AG09309 (cell line): ENCODE measurements around the gene SPAG16.

Source experiments
- DNase-seq: peaks from one replicate; pipeline ENCODE4 v3.0.0-alpha.2; 2010; ENCODE audit warnings: low read depth
- H3K4me3 ChIP-seq: 2 replicates; pipeline ENCODE4 v1.5.1; 2011; ENCODE audit warnings: mild to moderate bottlenecking, low read depth, low read length, moderate library complexity; ENCODE audit not compliant: control insufficient read depth
- CTCF ChIP-seq: IDR thresholded peaks from 2 replicates; pipeline ENCODE4 v1.5.1; 2011; ENCODE audit warnings: mild to moderate bottlenecking, low read depth, low read length, inconsistent platforms; ENCODE audit not compliant: insufficient read depth, control insufficient read depth; ENCODE audit errors: missing control alignments

Gene SPAG16

GRCh38 chr2:214322662-214323061, 1038.4 kb downstream of the SPAG16 start:
- no peak overlapping the region for H3K4me3 ChIP-seq
- DNase-seq: no peak
- TF ChIP-seq CTCF: no peak

DNA sequence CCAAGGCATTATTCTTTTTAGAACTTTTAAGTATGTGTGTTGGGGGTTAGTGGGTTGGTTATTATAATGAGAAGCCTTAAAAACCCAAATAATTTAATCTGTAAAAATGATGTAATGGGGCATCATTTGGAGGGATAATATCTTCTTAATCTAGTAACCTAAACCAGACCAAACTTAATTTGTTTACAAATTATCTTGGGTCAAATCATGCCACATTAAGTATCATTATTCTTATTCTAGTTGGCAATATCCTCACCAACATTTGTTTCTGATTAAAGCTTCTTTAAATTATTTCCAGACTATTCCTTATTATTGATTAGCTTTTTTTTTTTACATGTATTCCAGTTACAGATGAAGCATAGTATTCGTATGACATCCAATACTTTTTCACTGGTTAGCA, 1041.1 kb downstream of the SPAG16 start:
- TF ChIP-seq CTCF: no peak
- no peak overlapping the region for H3K4me3 ChIP-seq
- no peak for DNase-seq

- TF ChIP-seq CTCF: no peak
- H3K4me3 ChIP-seq: no peak overlapping the region
- DNase-seq: no peak
These were observed 1044.7 kb downstream of the SPAG16 start for GRCh38 chr2:214328941-214329340.

DNA sequence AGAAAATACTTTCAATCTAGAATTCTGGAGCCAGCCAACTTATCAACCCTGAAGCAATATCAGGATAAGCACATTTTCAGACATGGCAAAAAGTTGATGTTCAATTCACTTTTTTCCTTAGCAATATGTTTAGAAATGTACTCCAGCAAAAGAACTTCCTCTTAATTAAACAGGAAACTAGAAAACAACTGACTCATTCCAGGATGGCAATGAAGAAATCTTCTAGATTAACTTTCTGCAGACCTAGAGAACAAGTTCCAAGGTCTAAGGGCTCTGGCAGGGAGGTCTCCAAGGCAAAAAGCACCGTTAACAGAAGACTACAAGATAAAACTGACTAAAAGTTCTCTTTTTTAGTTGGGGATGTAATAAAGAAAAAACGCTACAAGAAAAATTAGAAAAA, 1057.4 kb downstream of the SPAG16 start:
- TF ChIP-seq CTCF: no peak
- H3K4me3 ChIP-seq: no peak overlapping the region
- no peak for DNase-seq

- no peak for TF ChIP-seq CTCF
- no peak for DNase-seq
- no peak overlapping the region for H3K4me3 ChIP-seq
These were observed 1074.2 kb downstream of the SPAG16 start for GRCh38 chr2:214358506-214358905.

- DNase-seq: no peak
- H3K4me3 ChIP-seq: no peak overlapping the region
- no peak for TF ChIP-seq CTCF
These were observed 1076.9 kb downstream of the SPAG16 start for GRCh38 chr2:214361116-214361515.

DNA sequence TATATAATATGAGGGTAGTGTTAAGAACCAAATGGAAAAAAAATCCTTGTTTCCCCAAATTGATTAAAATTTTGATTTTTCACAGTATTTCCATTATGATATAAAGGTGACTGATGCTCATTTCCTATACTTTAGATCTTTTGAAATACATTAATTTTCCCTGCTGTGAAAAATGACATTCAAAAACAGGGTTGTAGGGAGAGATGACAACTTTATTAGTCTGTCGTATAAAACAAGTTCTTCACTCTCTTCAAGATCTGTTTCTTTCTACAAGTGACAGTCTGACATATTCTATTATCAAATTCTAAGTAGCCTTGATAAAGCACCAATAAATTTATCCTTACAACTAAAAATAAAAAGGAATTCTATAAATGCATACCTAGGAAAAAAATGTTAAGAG, 1081.3 kb downstream of the SPAG16 start:
- DNase-seq: no peak
- no peak for TF ChIP-seq CTCF
- H3K4me3 ChIP-seq: no peak overlapping the region
